K562 (cell line): ENCODE measurements around the gene CCDC28B. TPM values are rescaled to one million over a fixed set of nuclear protein-coding genes. Genes with fewer than 3 reads are reported as not detected.

Source experiments
- CBFA2T2 ChIP-seq: fragments of 450-650 bp; conservative IDR thresholded peaks from 2 replicates; pipeline ENCODE4 v1.6.1; 2017; ENCODE audit warnings: mild to moderate bottlenecking
- HMG20B ChIP-seq: fragments of 250-450 bp; sonication (Bioruptor Pico); IDR thresholded peaks from 2 replicates; pipeline ENCODE4 v1.5.0; 2021; ENCODE audit warnings: mild to moderate bottlenecking
- KLF1 ChIP-seq: fragments of 450-650 bp; IDR thresholded peaks from 2 replicates; pipeline ENCODE4 v1.6.1; 2016; ENCODE audit warnings: missing genetic modification characterization, missing compliant biosample characterization
- NCOA1 ChIP-seq: fragments of 450-650 bp; IDR thresholded peaks from 2 replicates; pipeline ENCODE4 v1.6.1; 2016; ENCODE audit warnings: low read depth
- NR4A1 ChIP-seq, 2 experiments: fragments of 250-450 bp in 1 of 2; fragments of 450-650 bp in 1 of 2; sonication (Bioruptor Pico) in 1 of 2; IDR thresholded peaks; 2 replicates each; pipeline versions ENCODE4 v1.4.0 to v1.6.1; 2016 to 2020; ENCODE audit warnings: mild to moderate bottlenecking in 2 of 2, missing compliant biosample characterization in 1 of 2, missing genetic modification characterization in 1 of 2, moderate library complexity in 1 of 2
- SIN3A ChIP-seq, 2 experiments: fragments of 150-350 bp in 1 of 2; IDR thresholded peaks; 2 replicates each; pipeline ENCODE4 v1.6.1; 2011 to 2016; ENCODE audit warnings: borderline replicate concordance in 2 of 2, low read depth in 2 of 2, low read length in 2 of 2, mild to moderate bottlenecking in 2 of 2, moderate library complexity in 2 of 2; ENCODE audit not compliant: control insufficient read depth in 1 of 2
- SMAD1 ChIP-seq: fragments of 150-350 bp; IDR thresholded peaks from 2 replicates; pipeline ENCODE4 v1.6.1; 2014; ENCODE audit warnings: low read length, low read depth; ENCODE audit not compliant: partially characterized antibody
- TEAD2 ChIP-seq: fragments of 450-650 bp; IDR thresholded peaks from 2 replicates; pipeline ENCODE4 v1.6.1; 2016; ENCODE audit warnings: missing genetic modification characterization, control low read depth, missing compliant biosample characterization
- ZNF12 ChIP-seq: sonication (generic); formaldehyde crosslinking; IDR thresholded peaks from 2 replicates; pipeline ENCODE4 v1.4.0; 2020; ENCODE audit warnings: mild to moderate bottlenecking, missing genetic modification reagents
- polyA plus RNA-seq, 8 experiments: library from polyadenylated mRNA; depleted of rRNA in 4 of 8; stranded (reverse) in 5 of 8; unstranded in 3 of 8; fragments of >200 nt; fragmentation: Nextera tagmentation in 2 of 8; fragmentation: Illumina TruSeq in 1 of 8; extraction: Ambion mirVana in 2 of 8; extraction: Trizol in 1 of 8; gene quantifications; 2 replicates each; pipeline versions ENCODE4 v1.2.1 to v1.2.3, GENCODE V29; 2011 to 2014; ENCODE audit warnings: inconsistent platforms in 1 of 8, missing spikeins in 1 of 8
- total RNA-seq, 7 experiments: library from RNA; depleted of rRNA in 6 of 7; stranded (reverse); fragments of >200 nt in 6 of 7; fragmentation: Illumina TruSeq in 2 of 7; extraction: Trizol in 2 of 7; gene quantifications; 2 replicates each; pipeline versions ENCODE4 v1.2.1 to v1.2.3, GENCODE V29; 2011 to 2021; ENCODE audit warnings: low replicate concordance in 1 of 7
- TF ChIP-seq, protein P1 (sequence below), 2 experiments: fragments of 250-450 bp in 1 of 2; fragments of 450-650 bp in 1 of 2; sonication (Bioruptor Pico) in 1 of 2; IDR thresholded peaks; 2 replicates each; pipeline versions ENCODE4 v1.6.1 to v1.8.0; 2016 to 2021; ENCODE audit warnings: mild to moderate bottlenecking in 2 of 2, moderate library complexity in 2 of 2, missing compliant biosample characterization in 1 of 2, missing genetic modification characterization in 1 of 2
- TF ChIP-seq, protein P2 (sequence below): fragments of 250-450 bp; sonication (Bioruptor Pico); IDR thresholded peaks from 2 replicates; pipeline ENCODE4 v1.8.0; 2022; ENCODE audit warnings: inconsistent platforms, mild to moderate bottlenecking, moderate library complexity, borderline replicate concordance
- TF ChIP-seq, protein P3 (sequence below), 2 experiments: fragments of 450-650 bp in 1 of 2; sonication (generic) in 1 of 2; formaldehyde crosslinking in 1 of 2; IDR thresholded peaks; 2 replicates each; pipeline versions ENCODE4 v1.7.1 to v1.9.0; 2016 to 2022; ENCODE audit warnings: inconsistent platforms in 1 of 2, mild to moderate bottlenecking in 1 of 2, missing genetic modification reagents in 1 of 2

The CCDC28B gene
- total and polyA plus RNA-seq, 9 of the 15 experiments (the other 6 are each of a cell fraction or from before 2014, with no cell fraction given) = 5.7 to 54.5 (median 31.7) TPM

DNA sequence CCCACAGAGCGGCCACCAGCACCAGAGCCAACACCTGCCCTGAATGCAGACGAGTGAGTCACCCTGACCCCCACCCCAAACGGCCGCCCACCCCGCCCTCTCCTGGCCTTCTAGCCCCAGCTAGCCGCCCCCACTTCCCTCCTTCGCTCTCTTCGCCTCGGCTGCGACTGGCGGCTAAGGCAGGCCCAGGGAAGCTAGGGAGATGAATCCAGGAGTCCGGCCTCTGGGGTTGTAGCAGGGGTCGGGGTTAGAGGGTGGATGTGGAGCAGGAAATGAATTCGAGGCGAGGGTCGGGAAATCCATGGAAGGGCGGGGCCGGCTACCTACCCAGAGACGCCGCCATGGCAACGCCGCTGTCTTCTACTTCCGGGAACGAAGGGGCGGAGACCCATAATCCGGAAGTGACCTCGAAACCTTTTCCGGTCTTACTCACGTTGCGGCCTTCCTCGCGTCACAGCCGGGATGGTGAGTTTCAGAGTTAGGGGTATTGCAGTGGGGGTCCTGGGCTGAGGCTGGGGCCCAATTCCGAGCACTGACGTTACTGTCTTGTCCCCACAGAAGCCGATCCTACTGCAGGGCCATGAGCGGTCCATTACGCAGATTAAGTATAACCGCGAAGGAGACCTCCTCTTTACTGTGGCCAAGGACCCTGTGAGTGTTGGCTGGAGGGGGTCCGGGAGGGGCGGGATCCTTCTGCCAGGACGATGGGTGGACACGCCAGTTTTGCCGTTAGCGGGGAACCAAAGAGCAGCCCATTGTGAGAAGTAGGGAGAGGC is 21.8 kb downstream of the CCDC28B start, which contains the start of the genes EIF3I and TMEM234 (continued):
- TF ChIP-seq ZNF12 (CRISPR knock-in tag) (no peak; the same call in 1 of the 2 replicates), HMG20B (CRISPR knock-in tag) (no peak), TEAD2 (tag) (no peak), SIN3A (IDR thresholded peaks at IDR 0.05; ENCODE audit: borderline replicate concordance in 2 of 2, control insufficient read depth in 1 of 2, low read depth in 2 of 2, low read length in 2 of 2) (peak; percentile 95 to 98; a peak in 3 of 4 replicates), KLF1 (peak; percentile 79; the same call in 1 of the 2 replicates), SMAD1 (peak; percentile 68), NCOA1 (peak; percentile 40; the same call in 1 of the 2 replicates), NR4A1 (CRISPR knock-in tag; IDR thresholded peaks at IDR 0.05) (0 out of 2 replicates have a peak, but pooled peaks have one; percentile 21), NR4A1 (tag; IDR thresholded peaks at IDR 0.05) (no peak), CBFA2T2 (no peak)
- TF ChIP-seq, protein P1, sequence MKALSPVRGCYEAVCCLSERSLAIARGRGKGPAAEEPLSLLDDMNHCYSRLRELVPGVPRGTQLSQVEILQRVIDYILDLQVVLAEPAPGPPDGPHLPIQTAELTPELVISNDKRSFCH (CRISPR knock-in tag; IDR thresholded peaks at IDR 0.05) = no peak
- TF ChIP-seq, protein P1 (tag; IDR thresholded peaks at IDR 0.05) = no peak; the same call in 1 of the 2 replicates
- TF ChIP-seq, protein P2, sequence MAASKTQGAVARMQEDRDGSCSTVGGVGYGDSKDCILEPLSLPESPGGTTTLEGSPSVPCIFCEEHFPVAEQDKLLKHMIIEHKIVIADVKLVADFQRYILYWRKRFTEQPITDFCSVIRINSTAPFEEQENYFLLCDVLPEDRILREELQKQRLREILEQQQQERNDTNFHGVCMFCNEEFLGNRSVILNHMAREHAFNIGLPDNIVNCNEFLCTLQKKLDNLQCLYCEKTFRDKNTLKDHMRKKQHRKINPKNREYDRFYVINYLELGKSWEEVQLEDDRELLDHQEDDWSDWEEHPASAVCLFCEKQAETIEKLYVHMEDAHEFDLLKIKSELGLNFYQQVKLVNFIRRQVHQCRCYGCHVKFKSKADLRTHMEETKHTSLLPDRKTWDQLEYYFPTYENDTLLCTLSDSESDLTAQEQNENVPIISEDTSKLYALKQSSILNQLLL (CRISPR knock-in tag) = no peak
- TF ChIP-seq, protein P3, sequence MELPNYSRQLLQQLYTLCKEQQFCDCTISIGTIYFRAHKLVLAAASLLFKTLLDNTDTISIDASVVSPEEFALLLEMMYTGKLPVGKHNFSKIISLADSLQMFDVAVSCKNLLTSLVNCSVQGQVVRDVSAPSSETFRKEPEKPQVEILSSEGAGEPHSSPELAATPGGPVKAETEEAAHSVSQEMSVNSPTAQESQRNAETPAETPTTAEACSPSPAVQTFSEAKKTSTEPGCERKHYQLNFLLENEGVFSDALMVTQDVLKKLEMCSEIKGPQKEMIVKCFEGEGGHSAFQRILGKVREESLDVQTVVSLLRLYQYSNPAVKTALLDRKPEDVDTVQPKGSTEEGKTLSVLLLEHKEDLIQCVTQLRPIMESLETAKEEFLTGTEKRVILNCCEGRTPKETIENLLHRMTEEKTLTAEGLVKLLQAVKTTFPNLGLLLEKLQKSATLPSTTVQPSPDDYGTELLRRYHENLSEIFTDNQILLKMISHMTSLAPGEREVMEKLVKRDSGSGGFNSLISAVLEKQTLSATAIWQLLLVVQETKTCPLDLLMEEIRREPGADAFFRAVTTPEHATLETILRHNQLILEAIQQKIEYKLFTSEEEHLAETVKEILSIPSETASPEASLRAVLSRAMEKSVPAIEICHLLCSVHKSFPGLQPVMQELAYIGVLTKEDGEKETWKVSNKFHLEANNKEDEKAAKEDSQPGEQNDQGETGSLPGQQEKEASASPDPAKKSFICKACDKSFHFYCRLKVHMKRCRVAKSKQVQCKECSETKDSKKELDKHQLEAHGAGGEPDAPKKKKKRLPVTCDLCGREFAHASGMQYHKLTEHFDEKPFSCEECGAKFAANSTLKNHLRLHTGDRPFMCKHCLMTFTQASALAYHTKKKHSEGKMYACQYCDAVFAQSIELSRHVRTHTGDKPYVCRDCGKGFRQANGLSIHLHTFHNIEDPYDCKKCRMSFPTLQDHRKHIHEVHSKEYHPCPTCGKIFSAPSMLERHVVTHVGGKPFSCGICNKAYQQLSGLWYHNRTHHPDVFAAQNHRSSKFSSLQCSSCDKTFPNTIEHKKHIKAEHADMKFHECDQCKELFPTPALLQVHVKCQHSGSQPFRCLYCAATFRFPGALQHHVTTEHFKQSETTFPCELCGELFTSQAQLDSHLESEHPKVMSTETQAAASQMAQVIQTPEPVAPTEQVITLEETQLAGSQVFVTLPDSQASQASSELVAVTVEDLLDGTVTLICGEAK (IDR thresholded peaks at IDR 0.05) = peak; percentile 97
- TF ChIP-seq, protein P3 (CRISPR knock-in tag; IDR thresholded peaks at IDR 0.05) = no peak
